Skeletal muscle satellite cell (primary cell): ENCODE data around the gene NR2F2. TPM values are rescaled to one million over a fixed set of nuclear protein-coding genes. Genes with fewer than 3 reads are reported as not detected.

Experiments used
- H3K27me3 ChIP-seq: 2 replicates; pipeline ENCODE4 v1.7.0; 2013; ENCODE audit warnings: low read length; ENCODE audit not compliant: control insufficient read depth, insufficient read depth
- H3K36me3 ChIP-seq: 2 replicates; pipeline ENCODE4 v1.7.0; 2013; ENCODE audit warnings: mild to moderate bottlenecking, control low read depth, low read length; ENCODE audit not compliant: insufficient read depth
- H3K4me1 ChIP-seq: 2 replicates; pipeline ENCODE4 v1.7.0; 2013; ENCODE audit warnings: low read length; ENCODE audit not compliant: control insufficient read depth, insufficient read depth
- H3K4me2 ChIP-seq: 2 replicates; pipeline ENCODE4 v1.7.0; 2013; ENCODE audit warnings: mild to moderate bottlenecking, low read length
- H3K4me3 ChIP-seq: 2 replicates; pipeline ENCODE4 v1.7.0; 2013; ENCODE audit warnings: low read length
- H3K9ac ChIP-seq: 2 replicates; pipeline ENCODE4 v1.7.0; 2013; ENCODE audit warnings: mild to moderate bottlenecking, low read depth, low read length, moderate library complexity
- H3K9me3 ChIP-seq: replicated peaks from 2 replicates; pipeline ENCODE4 v1.7.0; 2013; ENCODE audit warnings: mild to moderate bottlenecking, control low read depth, low read length
- total RNA-seq: library from RNA; depleted of rRNA; stranded (reverse); fragments of >200 nt; gene quantifications from 2 replicates; pipeline ENCODE4 v1.2.3, GENCODE V29; 2012; rRNA removed

The NR2F2 gene
- 9.9 and 10.0 TPM in 2 replicates for total RNA-seq

DNA sequence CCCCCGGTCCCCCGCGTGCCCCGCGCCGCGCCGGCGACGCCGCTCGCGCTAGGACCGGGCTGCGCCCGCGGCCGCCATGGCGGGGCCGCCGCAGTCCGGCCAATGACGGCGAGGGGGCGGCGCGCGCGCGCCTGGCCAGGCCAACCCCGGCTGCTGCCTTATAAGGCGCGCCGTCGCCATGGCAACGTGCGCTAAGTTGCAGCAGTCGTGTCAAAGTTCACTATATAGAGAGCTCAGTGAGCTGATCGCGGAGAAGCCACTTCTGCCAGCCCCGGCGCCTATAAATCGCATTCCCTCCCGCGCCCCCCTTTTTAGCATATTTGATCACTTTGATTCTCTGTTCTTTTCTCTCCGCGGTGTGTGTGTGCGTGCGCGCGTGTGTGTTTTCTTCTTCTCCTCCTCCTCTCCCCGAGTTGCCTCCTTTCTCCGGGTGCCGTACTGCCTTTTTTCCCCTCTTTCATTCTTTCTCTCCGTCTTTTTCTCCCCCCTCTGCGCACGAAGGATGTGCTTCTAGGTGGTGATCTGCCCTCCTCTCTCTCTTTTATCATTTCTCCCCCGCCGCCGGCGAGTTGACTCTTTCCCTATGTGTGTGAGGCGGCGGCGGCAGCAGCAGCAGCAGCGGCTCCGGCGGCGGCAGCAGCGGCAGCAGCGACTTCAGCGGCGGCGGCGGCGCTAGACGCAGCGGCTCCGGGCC is at the start of gene NR2F2:
Gene NR2F2 (plus strand): TSS at position 251 of the 694 bp plus-strand sequence. CDS start 1,406 bp downstream, outside the sequence.
- peaks cover 30% of the 10 kb centered on the region for H3K4me1 ChIP-seq
- H3K36me3 ChIP-seq = peaks cover 33% of the 10 kb centered on the region
- no peaks in the 10 kb centered on the region for H3K27me3 ChIP-seq
- H3K9me3 ChIP-seq = no peaks in the 10 kb centered on the region
- H3K4me3 ChIP-seq = peak within 1 kb of the TSS; percentile 94
- H3K9ac ChIP-seq = peak within 1 kb of the TSS; percentile 95
- H3K4me2 ChIP-seq = peak within 1 kb of the TSS; percentile 83

DNA sequence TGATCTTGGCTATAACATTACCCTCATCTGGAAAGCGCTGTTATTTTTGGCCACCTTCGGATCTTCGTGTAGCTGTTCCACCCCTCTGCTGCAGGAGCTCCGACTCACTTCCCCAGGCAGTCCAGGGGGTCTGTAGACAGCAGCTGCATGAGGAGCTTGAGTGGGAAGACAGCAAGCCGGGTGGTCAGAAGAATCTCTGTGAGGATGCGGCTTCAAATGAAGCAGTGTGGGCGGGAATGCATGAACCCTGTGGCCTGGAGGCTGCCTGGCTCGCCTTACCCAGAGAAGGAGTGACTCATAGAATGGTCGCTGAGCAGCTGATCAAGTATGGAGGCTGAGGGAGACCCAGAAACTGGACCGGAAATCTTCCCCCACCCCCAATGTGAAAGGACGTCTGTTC is 45.2 kb upstream of the NR2F2 start:
- no peaks in the 10 kb centered on the region for H3K27me3 ChIP-seq
- peak overlapping the region; percentile 68 for H3K4me2 ChIP-seq
- peaks cover 37% of the 10 kb centered on the region for H3K4me1 ChIP-seq
- H3K9ac ChIP-seq = peak overlapping the region; percentile 68
- peaks cover 12% of the 10 kb centered on the region for H3K36me3 ChIP-seq
- peak overlapping the region; percentile 15 for H3K4me3 ChIP-seq
- no peaks in the 10 kb centered on the region for H3K9me3 ChIP-seq

DNA sequence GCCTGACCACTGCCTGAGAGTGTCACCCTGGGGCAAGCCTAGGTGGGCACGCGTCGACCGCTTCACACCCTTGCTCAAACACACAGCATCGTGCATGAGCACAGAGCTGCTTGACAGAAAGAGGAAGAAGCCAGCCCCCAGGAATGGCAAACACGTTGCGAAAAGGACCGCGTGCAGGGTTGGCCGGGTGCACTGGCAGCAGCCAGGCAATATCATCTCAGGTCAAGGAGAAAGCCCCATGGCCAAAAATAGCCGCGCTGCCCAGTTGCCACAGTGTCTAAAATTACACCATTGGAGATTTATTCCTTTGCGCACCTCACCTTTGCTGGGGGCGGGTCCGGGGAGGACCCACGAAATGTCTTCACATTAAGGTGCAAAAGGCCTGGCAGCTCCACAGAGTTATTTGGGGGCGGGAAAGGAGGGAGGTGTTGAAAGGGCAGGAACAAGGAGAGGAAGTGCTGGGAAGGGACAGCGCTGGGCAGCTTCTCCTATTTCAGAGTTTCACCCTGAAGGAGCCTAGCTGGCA is 44.7 kb upstream of the NR2F2 start:
- Histone ChIP-seq H3K36me3 (peaks cover 12% of the 10 kb centered on the region), H3K4me1 (peaks cover 37% of the 10 kb centered on the region), H3K27me3 (no peaks in the 10 kb centered on the region), H3K4me2 (peak overlapping the region; percentile 68), H3K9me3 (no peaks in the 10 kb centered on the region), H3K4me3 (no peak overlapping the region), H3K9ac (peak overlapping the region; percentile 13)

DNA sequence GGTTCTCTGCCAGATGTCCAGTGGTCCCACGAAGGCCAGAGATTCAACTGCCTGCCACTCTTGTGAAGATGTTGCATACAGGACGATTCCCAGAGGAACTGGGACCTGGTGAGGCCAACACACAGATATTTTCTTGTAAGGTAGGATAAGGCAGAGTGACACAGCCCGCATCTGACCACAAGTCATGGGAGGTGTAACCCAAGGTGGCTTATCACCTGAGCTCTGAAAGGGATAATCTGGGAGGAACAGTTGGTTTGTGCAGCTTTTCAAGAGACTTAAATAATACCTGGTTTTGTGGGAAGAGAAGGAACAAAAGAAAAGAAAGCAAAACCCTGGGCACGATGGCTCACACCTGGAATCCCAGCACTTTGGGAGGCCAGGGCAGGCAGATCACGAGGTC is 39.8 kb upstream of the NR2F2 start:
- Histone ChIP-seq H3K4me1 (peaks cover 10% of the 10 kb centered on the region), H3K27me3 (no peaks in the 10 kb centered on the region), H3K4me3 (no peak overlapping the region), H3K36me3 (peaks cover 1% of the 10 kb centered on the region), H3K9me3 (no peaks in the 10 kb centered on the region), H3K9ac (no peak overlapping the region), H3K4me2 (no peak overlapping the region)

DNA sequence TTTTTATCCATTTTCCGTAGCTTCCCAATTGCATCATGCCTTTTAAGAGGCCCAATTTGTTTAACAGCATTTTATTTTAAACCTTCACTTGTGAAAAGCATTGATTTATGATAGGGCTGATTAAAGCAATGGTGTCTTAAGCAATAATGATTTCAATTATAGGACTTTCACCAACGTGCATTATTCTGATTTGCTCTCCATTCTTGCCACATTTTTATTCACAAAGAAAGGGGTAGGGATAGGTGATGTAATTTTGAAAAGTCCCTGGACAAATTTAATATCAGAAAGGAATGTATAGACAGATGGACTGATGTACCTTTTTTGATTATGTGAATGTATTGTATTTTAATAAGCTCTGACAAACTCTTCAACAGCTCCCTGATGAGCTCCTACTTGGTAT is 37.9 kb upstream of the NR2F2 start:
- Histone ChIP-seq H3K27me3 (no peaks in the 10 kb centered on the region), H3K36me3 (no peaks in the 10 kb centered on the region), H3K9me3 (no peaks in the 10 kb centered on the region), H3K4me3 (no peak overlapping the region), H3K4me1 (peaks cover 6% of the 10 kb centered on the region), H3K4me2 (no peak overlapping the region), H3K9ac (no peak overlapping the region)

DNA sequence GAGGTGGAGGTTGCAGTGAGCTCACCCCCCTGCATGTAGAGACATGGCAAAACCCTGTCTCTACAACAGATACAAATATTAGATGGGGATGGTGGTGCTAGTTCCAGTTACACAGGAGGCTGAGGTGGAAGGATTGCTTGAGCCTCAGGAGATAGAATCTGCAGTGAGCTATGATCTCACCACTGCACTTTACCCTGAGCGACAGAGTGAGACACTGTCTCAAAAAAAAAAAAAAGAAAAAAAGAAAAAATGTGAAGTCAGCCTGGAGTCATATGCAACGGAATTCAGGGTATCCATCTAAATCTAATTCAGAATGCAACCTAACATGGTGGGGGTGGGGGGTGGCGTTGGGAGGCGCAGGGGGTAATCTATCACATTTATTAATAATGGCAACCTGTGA is 37.1 kb upstream of the NR2F2 start:
- H3K36me3 ChIP-seq = no peaks in the 10 kb centered on the region
- no peak overlapping the region for H3K4me3 ChIP-seq
- peaks cover 6% of the 10 kb centered on the region for H3K4me1 ChIP-seq
- no peaks in the 10 kb centered on the region for H3K27me3 ChIP-seq
- no peak overlapping the region for H3K9ac ChIP-seq
- no peak overlapping the region for H3K4me2 ChIP-seq
- H3K9me3 ChIP-seq = no peaks in the 10 kb centered on the region

DNA sequence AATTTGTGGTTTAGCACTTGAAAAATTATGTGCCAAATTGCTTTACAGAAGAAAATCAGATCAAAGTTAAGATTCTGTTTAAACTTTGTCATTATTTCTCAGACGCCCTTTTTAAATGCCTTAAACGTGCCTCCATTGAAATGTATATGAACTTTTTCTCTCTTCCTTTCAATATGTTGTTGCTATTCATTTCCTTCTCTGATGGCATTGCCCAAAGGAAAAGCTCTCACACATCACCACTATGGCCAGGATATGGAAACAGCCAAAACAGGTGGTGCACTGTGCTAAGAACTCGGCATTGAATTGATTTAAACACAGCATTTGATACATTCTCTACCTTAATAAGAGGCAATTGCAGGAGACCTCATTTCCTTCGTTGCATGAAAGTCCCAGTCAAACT is 35.7 kb upstream of the NR2F2 start:
- Histone ChIP-seq H3K4me3 (no peak overlapping the region), H3K4me2 (no peak overlapping the region), H3K9ac (no peak overlapping the region), H3K36me3 (no peaks in the 10 kb centered on the region), H3K27me3 (no peaks in the 10 kb centered on the region), H3K4me1 (peaks cover 6% of the 10 kb centered on the region), H3K9me3 (no peaks in the 10 kb centered on the region)

DNA sequence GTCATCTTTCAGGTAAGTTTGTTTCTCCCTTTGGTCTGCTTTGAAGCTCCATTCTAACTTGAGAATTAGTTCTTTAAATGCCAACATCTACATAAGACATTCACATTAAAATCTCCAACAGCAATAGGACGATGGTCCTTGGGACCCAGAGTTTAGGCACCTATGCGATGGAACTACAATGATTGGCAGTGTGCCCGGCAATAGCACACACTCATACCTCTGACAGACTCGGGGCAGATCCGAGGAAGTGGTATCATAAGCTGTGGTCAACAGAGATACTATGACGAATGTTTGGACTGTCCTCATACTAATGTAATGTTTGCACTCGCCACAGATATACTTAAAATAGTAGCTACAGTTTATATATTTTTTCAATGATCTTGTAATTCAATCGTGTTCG is 34.2 kb upstream of the NR2F2 start:
- Histone ChIP-seq H3K27me3 (no peaks in the 10 kb centered on the region), H3K9ac (no peak overlapping the region), H3K4me3 (no peak overlapping the region)

DNA sequence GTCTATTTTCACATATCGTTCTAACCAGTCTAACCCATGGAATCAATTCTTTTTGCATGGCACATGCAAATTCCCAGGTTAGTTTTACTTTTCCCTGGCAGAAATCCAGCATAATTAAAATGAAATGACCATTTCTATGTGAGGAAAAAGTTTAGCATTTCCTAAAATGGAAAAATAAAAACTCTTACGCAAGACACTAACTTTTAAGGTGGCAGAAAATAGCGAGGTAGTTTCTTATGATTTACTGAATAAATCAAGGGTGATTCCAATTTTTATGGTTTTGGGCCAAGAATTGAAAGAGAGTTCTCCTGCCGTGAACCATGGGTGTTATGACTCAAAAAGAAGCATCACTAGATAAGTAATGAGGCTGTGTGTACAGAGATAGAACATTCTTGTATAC is 32.7 kb upstream of the NR2F2 start:
- Histone ChIP-seq H3K36me3 (no peaks in the 10 kb centered on the region), H3K9ac (no peak overlapping the region), H3K4me1 (peaks cover 6% of the 10 kb centered on the region), H3K4me3 (no peak overlapping the region), H3K4me2 (no peak overlapping the region), H3K27me3 (no peaks in the 10 kb centered on the region), H3K9me3 (no peaks in the 10 kb centered on the region)

More for the DNA sequence above, 34.2 kb upstream of the NR2F2 start:
- Histone ChIP-seq H3K36me3 (no peaks in the 10 kb centered on the region), H3K9me3 (no peaks in the 10 kb centered on the region), H3K4me1 (peaks cover 6% of the 10 kb centered on the region), H3K4me2 (no peak overlapping the region)

DNA sequence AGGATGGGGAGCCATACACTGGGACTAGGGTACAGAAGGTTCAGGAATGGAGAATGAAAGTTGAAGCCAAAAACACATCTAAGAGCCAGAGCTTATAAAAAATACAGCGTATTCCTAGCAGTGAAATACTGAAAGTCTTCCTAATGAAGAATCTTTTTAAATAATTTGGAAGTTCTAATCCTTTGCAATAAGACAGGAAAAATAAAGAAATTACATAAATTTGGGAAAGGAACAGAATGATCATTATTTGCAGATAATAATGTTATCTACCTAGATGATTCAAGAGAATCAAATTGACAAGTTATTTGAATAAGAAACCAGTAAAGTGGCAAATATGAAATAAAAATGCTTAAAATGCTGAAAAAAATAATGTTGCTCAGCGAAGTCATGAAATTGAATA is 32.3 kb upstream of the NR2F2 start:
- Histone ChIP-seq H3K9me3 (no peaks in the 10 kb centered on the region), H3K4me2 (no peak overlapping the region), H3K27me3 (no peaks in the 10 kb centered on the region), H3K9ac (no peak overlapping the region), H3K4me3 (no peak overlapping the region), H3K36me3 (no peaks in the 10 kb centered on the region), H3K4me1 (peaks cover 6% of the 10 kb centered on the region)

DNA sequence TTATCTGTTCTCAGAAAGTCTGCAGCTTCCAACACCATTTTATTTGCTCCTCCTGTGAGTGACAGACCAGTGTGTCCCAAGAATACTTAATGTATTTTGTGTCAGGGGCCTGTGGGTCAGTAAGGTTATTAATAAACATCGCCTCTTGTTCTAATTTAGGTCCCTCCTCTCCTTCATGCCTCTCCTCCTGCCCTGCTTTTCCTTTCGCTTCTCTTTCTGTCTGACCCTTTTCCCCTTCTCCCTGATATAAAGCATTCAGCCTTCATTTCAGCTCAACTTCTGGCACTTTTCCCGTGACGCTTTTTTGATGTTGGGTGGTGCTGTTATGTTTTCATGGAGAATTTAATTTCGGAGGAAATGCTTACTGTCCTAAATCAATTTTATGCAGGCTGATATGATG is 29.7 kb upstream of the NR2F2 start:
- H3K9ac ChIP-seq = no peak overlapping the region
- H3K36me3 ChIP-seq = no peaks in the 10 kb centered on the region
- no peak overlapping the region for H3K4me3 ChIP-seq
- H3K4me2 ChIP-seq = no peak overlapping the region
- no peaks in the 10 kb centered on the region for H3K27me3 ChIP-seq
- H3K4me1 ChIP-seq = peaks cover 6% of the 10 kb centered on the region
- H3K9me3 ChIP-seq = no peaks in the 10 kb centered on the region

DNA sequence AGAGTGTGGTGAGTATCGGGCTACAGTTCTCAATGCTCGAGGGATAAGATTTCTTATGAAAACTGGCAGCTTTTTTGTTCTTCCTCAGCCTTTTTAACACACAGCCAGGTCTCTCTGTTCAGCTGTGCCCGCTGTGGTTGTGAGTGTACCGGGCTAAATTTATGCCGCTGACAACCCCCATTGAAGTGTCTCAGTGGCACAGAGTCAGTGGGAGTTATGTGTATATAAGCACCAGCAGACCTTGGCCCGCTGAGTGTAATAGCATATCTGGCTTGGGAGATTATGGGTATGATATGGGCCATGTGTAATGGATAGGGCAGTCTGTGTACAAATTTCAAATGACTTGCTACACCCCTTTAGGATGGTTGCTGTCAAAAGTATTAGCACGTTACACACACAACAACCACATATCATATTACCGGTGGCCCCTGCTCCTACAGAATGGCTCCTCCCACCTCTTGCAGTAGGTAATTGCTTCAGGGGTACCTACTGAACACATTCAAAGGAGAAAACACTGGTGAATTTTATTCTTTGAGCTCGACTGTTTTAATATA is 26.9 kb upstream of the NR2F2 start:
- Histone ChIP-seq H3K4me3 (no peak overlapping the region), H3K4me1 (no peaks in the 10 kb centered on the region), H3K36me3 (no peaks in the 10 kb centered on the region), H3K9ac (no peak overlapping the region), H3K9me3 (no peaks in the 10 kb centered on the region), H3K27me3 (no peaks in the 10 kb centered on the region), H3K4me2 (no peak overlapping the region)
